NCI-H2081 (cell line): ENCODE data around the gene FXYD5.

Experiments
- DNase-seq, 2 experiments: peaks; one replicate each; lab custom pipeline; 2025; lab: John Stamatoyannopoulos, UW

FXYD5 gene

GRCh38 chr19:35214766-35215422, 60.4 kb downstream of the FXYD5 start:
- no peak for DNase-seq

GRCh38 chr19:35216016-35216832, 61.7 kb downstream of the FXYD5 start:
- no peak for DNase-seq

GRCh38 chr19:35216833-35217648, 62.5 kb downstream of the FXYD5 start:
- DNase-seq, result no peak

- no peak for DNase-seq
These were observed 63.1 kb downstream of the FXYD5 start for GRCh38 chr19:35217649-35217990.

GRCh38 chr19:35219008-35219407, 64.5 kb downstream of the FXYD5 start:
- DNase-seq, result no peak
